Dermis microvascular lymphatic vessel endothelial cell (primary cell): ENCODE measurements around the gene STMP1. TPM values are rescaled to one million over a fixed set of nuclear protein-coding genes. Genes with fewer than 3 reads are reported as not detected.

Source experiments
- DNase-seq, 2 donors: peaks; one replicate each; pipeline versions ENCODE4 v3.0.0 to v3.0.0-alpha.2; 2010; ENCODE audit warnings: low read depth in 2 of 2
- total RNA-seq: library from RNA; depleted of rRNA; stranded (reverse); fragments of >200 nt; gene quantifications from 2 replicates; pipeline ENCODE4 v1.2.1, GENCODE V29; 2014

Gene STMP1
- total RNA-seq, 1 donor from 2014 or later = 5.3 TPM

GRCh38 chr7:135718794-135719437 lies 56.6 kb downstream of the STMP1 start:
- no peak for DNase-seq

GRCh38 chr7:135719688-135720087 lies 57.4 kb downstream of the STMP1 start:
- DNase-seq = no peak

- no peak for DNase-seq
Measured at GRCh38 chr7:135721198-135721820, 59.0 kb downstream of the STMP1 start.

GRCh38 chr7:135723411-135723810 lies 61.1 kb downstream of the STMP1 start:
- DNase-seq = no peak

Other genes starting within 250 kb of the STMP1 start
- 5.8 and 7.3 TPM in 2 replicates for gene CNOT4, start 152.4 kb upstream of the STMP1 start, total RNA-seq
- 35.5 and 47.4 TPM in 2 replicates for gene NUP205, start 104.6 kb upstream of the STMP1 start, total RNA-seq
- not detected in 2 replicates for gene SLC13A4, start 65.7 kb downstream of the STMP1 start, total RNA-seq
- gene FAM180A, start 86.3 kb downstream of the STMP1 start, total RNA-seq = not detected in 2 replicates